Activated CD8-positive, alpha-beta T cell treated with anti-CD3 and anti-CD28 coated beads for 36 hours (primary cell): ENCODE measurements around the gene IL17C. TPM values are rescaled to one million over a fixed set of nuclear protein-coding genes. Genes with fewer than 3 reads are reported as not detected.

ENCODE experiments used
- ATAC-seq: fragments of 200-7000 bp; cut with Tn5 transposase; one replicate; pipeline ENCODE4 v1.10.0; 2021; ENCODE audit warnings: mild to moderate bottlenecking, moderate library complexity
- CTCF ChIA-PET: fragments of 350-600 bp; sonication (Branson Sonifier 250); formaldehyde crosslinking; loops from one replicate; lab custom pipeline; 2021; ENCODE audit warnings: antibody characterized with exemption; lab: Charles Lee
- POLR2A ChIA-PET: fragments of 350-600 bp; sonication (Branson Sonifier 250); formaldehyde crosslinking; loops from one replicate; lab custom pipeline; 2021; ENCODE audit warnings: antibody characterized with exemption; lab: Charles Lee
- DNase-seq: peaks from one replicate; pipeline ENCODE4 v3.0.0-alpha.2; 2020
- H3K27ac Mint-ChIP-seq: one replicate; pipeline ENCODE4 v1.8.0; 2021; ENCODE audit warnings: mild to moderate bottlenecking, mixed read lengths
- H3K27me3 Mint-ChIP-seq: one replicate; pipeline ENCODE4 v1.8.0; 2021; ENCODE audit warnings: mixed read lengths
- H3K36me3 Mint-ChIP-seq: one replicate; pipeline ENCODE4 v1.8.0; 2021; ENCODE audit warnings: low read depth, mixed read lengths
- H3K4me1 Mint-ChIP-seq: one replicate; pipeline ENCODE4 v1.8.0; 2021; ENCODE audit warnings: low read depth, mixed read lengths
- H3K4me3 Mint-ChIP-seq: one replicate; pipeline ENCODE4 v1.8.0; 2021; ENCODE audit warnings: mild to moderate bottlenecking, moderate library complexity, mixed read lengths
- H3K9me3 Mint-ChIP-seq: one replicate; pipeline ENCODE4 v1.8.0; 2021; ENCODE audit warnings: mixed read lengths
- intact Hi-C: fragments of 100-400 bp; cut with micrococcal nuclease; formaldehyde crosslinking; loops from one replicate; pipeline ENCODE4 v1.10.0; 2022
- total RNA-seq, 2 experiments: library from RNA; stranded (reverse); gene quantifications; one replicate each; pipeline ENCODE4 v1.2.3, GENCODE V29; 2021
- TF ChIP-seq, protein P1 (sequence below): fragments of 200-600 bp; IDR thresholded peaks from one replicate; pipeline ENCODE4 v1.8.0; 2022; ENCODE audit warnings: antibody characterized with exemption, mild to moderate bottlenecking

IL17C gene
- total RNA-seq, 2 experiments from 2014 or later: 0.31 TPM; not detected in 1

DNA sequence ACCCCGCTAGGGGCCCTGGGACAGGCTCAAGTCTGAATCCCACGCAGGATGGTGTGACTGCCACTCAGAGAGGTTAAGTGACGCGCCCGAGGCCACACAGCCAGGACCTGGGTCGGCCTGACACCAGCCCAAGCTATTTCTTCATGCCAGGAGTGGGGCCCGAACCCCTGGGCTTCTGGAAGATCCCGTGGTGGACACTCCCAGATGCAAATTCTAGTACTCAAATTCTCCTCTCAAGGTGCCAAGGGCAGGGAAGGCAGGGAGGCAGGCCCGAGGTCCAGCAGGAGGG lies 5.2 kb downstream of the IL17C start:
- H3K4me1 Mint-ChIP-seq: peaks cover 14% of the 10 kb centered on the region

DNA sequence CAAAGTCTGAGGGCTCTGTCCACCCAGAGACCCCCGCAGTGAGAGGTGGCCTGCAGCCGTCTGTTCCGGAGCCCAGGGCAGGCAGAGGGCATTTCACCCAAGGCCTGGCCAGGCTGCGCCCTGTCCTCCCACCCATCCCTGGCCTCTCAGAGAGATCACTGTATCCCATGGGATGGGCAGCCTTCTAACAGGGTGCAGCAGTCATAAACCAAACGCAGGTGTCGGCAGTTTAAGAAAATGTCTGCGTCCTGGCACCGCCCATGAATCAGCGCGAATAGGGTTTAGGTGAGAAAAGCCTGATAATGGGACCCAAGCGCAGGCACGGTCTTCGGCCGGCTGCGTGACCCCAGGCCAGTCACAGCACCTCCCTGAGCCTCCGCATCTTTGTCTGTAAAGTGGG lies 7.1 kb downstream of the IL17C start:
- intact Hi-C loops: no loop called here
- CTCF ChIA-PET: no interaction called here

More for the DNA sequence above, 5.2 kb downstream of the IL17C start:
- Mint-ChIP-seq H3K9me3 (no peaks in the 10 kb centered on the region), H3K27me3 (peaks cover 14% of the 10 kb centered on the region), H3K27ac (no peak overlapping the region), H3K36me3 (peaks cover 20% of the 10 kb centered on the region), H3K4me3 (no peak overlapping the region)
- POLR2A ChIA-PET: interaction anchor here (1.2 to 1.5 kb wide), 2 partner anchors 11 to 24 kb away, joined by 3 read pairs; no protein-coding TSS in a partner anchor
- DNase-seq (no peak), ATAC-seq (no peak)
- CTCF ChIA-PET: no interaction called here
- TF ChIP-seq, protein P1, sequence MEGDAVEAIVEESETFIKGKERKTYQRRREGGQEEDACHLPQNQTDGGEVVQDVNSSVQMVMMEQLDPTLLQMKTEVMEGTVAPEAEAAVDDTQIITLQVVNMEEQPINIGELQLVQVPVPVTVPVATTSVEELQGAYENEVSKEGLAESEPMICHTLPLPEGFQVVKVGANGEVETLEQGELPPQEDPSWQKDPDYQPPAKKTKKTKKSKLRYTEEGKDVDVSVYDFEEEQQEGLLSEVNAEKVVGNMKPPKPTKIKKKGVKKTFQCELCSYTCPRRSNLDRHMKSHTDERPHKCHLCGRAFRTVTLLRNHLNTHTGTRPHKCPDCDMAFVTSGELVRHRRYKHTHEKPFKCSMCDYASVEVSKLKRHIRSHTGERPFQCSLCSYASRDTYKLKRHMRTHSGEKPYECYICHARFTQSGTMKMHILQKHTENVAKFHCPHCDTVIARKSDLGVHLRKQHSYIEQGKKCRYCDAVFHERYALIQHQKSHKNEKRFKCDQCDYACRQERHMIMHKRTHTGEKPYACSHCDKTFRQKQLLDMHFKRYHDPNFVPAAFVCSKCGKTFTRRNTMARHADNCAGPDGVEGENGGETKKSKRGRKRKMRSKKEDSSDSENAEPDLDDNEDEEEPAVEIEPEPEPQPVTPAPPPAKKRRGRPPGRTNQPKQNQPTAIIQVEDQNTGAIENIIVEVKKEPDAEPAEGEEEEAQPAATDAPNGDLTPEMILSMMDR: no peak
- intact Hi-C loops: no loop called here

DNA sequence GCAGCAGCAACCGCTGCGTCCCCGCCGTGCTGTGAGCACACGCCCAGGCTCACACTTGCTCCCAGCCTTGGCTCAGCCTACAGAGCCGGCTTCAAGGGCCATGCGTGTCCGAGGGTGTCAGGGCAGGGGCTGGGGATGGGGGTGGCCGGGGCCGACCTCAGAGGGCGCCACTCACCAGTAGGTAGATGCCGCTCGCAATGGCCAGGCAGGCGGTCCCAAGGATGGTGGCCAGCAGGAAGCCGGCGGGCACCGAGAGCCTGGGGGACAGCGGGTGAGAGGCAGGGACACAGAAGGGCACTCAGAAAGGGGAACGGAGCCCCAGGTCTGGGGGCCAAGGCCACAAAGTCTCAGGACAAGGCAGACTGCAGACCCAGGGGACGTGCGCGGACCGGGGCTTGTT lies 7.6 kb downstream of the IL17C start:
- TF ChIP-seq, protein P1: no peak
- no peak for DNase-seq
- intact Hi-C loops: no loop called here
- H3K27ac Mint-ChIP-seq: no peak overlapping the region
- no peaks in the 10 kb centered on the region for H3K9me3 Mint-ChIP-seq
- H3K36me3 Mint-ChIP-seq: peaks cover 29% of the 10 kb centered on the region
- ChIA-PET POLR2A (interaction anchor here (0.6 to 5.5 kb wide), 3 partner anchors 9 to 161 kb away, joined by 3 to 28 read pairs (median 3); no protein-coding TSS in a partner anchor), CTCF (interaction anchor here (1.2 kb wide), 1 partner anchor 16 kb away, joined by 3 read pairs; no protein-coding TSS in a partner anchor)
- peaks cover 17% of the 10 kb centered on the region for H3K4me1 Mint-ChIP-seq
- no peak overlapping the region for H3K4me3 Mint-ChIP-seq
- H3K27me3 Mint-ChIP-seq: no peaks in the 10 kb centered on the region
- ATAC-seq: no peak

More for the DNA sequence above, 7.1 kb downstream of the IL17C start:
- DNase-seq: no peak
- Mint-ChIP-seq H3K4me1 (peaks cover 17% of the 10 kb centered on the region), H3K4me3 (no peak overlapping the region), H3K9me3 (no peaks in the 10 kb centered on the region), H3K27ac (no peak overlapping the region), H3K27me3 (peaks cover under 1% of the 10 kb centered on the region), H3K36me3 (peaks cover 29% of the 10 kb centered on the region)
- POLR2A ChIA-PET: no interaction called here
- TF ChIP-seq, protein P1: no peak
- ATAC-seq: no peak

DNA sequence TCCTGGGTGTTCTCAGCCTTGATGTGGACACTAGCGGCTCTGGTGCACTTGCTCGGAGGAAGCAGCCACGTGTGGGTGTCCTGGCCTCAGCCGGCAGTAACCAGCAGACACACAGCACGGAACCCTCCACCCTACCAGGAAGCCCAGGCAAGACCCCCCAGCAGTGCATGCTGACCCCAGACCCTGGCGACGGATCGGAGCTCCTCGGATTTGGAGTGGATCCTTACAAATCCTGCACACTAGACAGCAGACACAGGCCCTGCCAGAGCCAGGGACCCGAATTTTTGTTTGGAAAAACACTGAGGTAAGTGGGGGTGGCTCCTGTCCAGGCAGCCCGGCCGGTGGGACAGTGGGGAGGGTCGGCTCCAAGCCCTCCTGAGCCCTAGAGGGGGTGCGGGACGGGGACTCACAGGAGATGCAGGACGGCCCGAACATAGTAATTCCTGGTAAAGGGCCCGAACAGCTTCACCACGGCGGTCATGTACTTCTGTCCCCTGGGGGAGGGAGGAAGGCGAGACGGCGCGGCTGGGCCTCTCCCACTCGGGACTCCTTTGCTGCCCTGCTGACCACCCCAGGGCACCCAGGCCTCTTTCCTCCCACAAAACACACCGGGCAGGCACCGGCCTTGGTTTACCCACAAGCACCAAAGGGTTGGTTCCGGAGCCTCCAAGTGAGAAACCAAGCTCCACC lies 8.1 kb downstream of the IL17C start:
- ChIA-PET CTCF (interaction anchor here (1.2 kb wide), 1 partner anchor 15 kb away, joined by 3 read pairs; no protein-coding TSS in a partner anchor), POLR2A (interaction anchor here (0.6 to 5.5 kb wide), 4 partner anchors 10 to 161 kb away, joined by 3 to 28 read pairs (median 3); no protein-coding TSS in a partner anchor)
- H3K36me3 Mint-ChIP-seq: peaks cover 29% of the 10 kb centered on the region
- ATAC-seq: no peak
- H3K4me3 Mint-ChIP-seq: no peak overlapping the region
- no peak for DNase-seq
- TF ChIP-seq, protein P1: no peak
- intact Hi-C loops: no loop called here
- no peaks in the 10 kb centered on the region for H3K9me3 Mint-ChIP-seq
- no peak overlapping the region for H3K27ac Mint-ChIP-seq
- no peaks in the 10 kb centered on the region for H3K27me3 Mint-ChIP-seq
- peaks cover 19% of the 10 kb centered on the region for H3K4me1 Mint-ChIP-seq
